GM12878 (cell line): ENCODE data around the gene DDIT4. TPM values are rescaled to one million over a fixed set of nuclear protein-coding genes. Genes with fewer than 3 reads are reported as not detected.
"Not testable (repeated sequence)": the region's sequence is repeated elsewhere in the genome, so short reads cannot be mapped to it uniquely, and the experiment has no call there.

Experiments used
- ATAC-seq: fragments of 200-7000 bp; cut with Tn5 transposase; 3 replicates; pipeline ENCODE4 v1.9.1; 2020; ENCODE audit warnings: mild to moderate bottlenecking, moderate library complexity
- BruUV-seq: library from RNA; stranded (reverse); fragments of 400-500 nt; replicated peaks from 2 replicates; lab custom pipeline; 2021; lab: Mats Ljungman, UMichigan
- CTCF ChIA-PET: fragments of 300-600 bp; sonication (Branson Sonifier 250); formaldehyde crosslinking; extraction: SDS; loops from one replicate; lab custom pipeline; 2021; ENCODE audit warnings: inconsistent platforms; lab: Yijun Ruan, JAX
- POLR2A ChIA-PET: fragments of 350-600 bp; formaldehyde crosslinking; extraction: SDS; loops from one replicate; lab custom pipeline; 2021; ENCODE audit warnings: inconsistent platforms; lab: Charles Lee
- RAD21 ChIA-PET: fragments of 300-600 bp; sonication (Branson Sonifier 250); formaldehyde crosslinking; loops from one replicate; lab custom pipeline; 2023; ENCODE audit warnings: antibody characterized with exemption; ENCODE audit not compliant: unreplicated experiment; lab: Charles Lee
- SMC1A ChIA-PET: fragments of 300-600 bp; sonication (Branson Sonifier 250); formaldehyde crosslinking; loops from one replicate; lab custom pipeline; 2023; ENCODE audit not compliant: unreplicated experiment, uncharacterized antibody; lab: Charles Lee
- DNase-seq: peaks from one replicate; pipeline ENCODE4 v3.0.0-alpha.2; 2011; ENCODE audit warnings: low read depth, low spot score
- FAIRE-seq: peaks from 3 replicates; lab custom pipeline; 2011; peaks lifted over from hg19 to GRCh38; lab: Jason Lieb, UNC
- H2AFZ ChIP-seq: 2 replicates; pipeline ENCODE4 v1.6.0; 2011; ENCODE audit warnings: low read depth, low read length, control low read depth; ENCODE audit not compliant: control insufficient read depth
- H3K27ac ChIP-seq: 2 replicates; pipeline ENCODE4 v1.5.1; 2011; ENCODE audit warnings: control low read depth; ENCODE audit not compliant: control insufficient read depth, insufficient read depth
- H3K27me3 ChIP-seq, 2 experiments: replicated peaks in 1 of 2; 2 replicates each; pipeline versions ENCODE4 v1.6.0 to v1.6.1; 2011; ENCODE audit warnings: low read length in 1 of 2; ENCODE audit not compliant: control insufficient read depth in 2 of 2, insufficient read depth in 2 of 2
- H3K36me3 ChIP-seq, 2 experiments: 2 replicates each; pipeline ENCODE4 v1.5.1; 2011; ENCODE audit warnings: low read length in 1 of 2; ENCODE audit not compliant: control insufficient read depth in 2 of 2, insufficient read depth in 2 of 2
- H3K4me1 ChIP-seq: 2 replicates; pipeline ENCODE4 v1.6.1; 2011; ENCODE audit warnings: mild to moderate bottlenecking, low read length, moderate library complexity, mixed read lengths; ENCODE audit not compliant: control insufficient read depth, insufficient read depth
- H3K4me2 ChIP-seq: 2 replicates; pipeline ENCODE4 v1.6.0; 2011; ENCODE audit warnings: control low read depth; ENCODE audit not compliant: control insufficient read depth, insufficient read depth
- H3K4me3 ChIP-seq: fragments of 200-600 bp; sonication (generic); 2 replicates; pipeline ENCODE4 v1.5.1; 2016
- H3K79me2 ChIP-seq: 2 replicates; pipeline ENCODE4 v1.6.0; 2011; ENCODE audit warnings: low read length; ENCODE audit not compliant: control insufficient read depth, insufficient read depth
- H3K9ac ChIP-seq: 2 replicates; pipeline ENCODE4 v1.8.0; 2011; ENCODE audit warnings: low read length, control low read depth, mixed read lengths; ENCODE audit not compliant: control insufficient read depth, insufficient read depth
- H3K9me3 ChIP-seq: replicated peaks from 3 replicates; pipeline ENCODE4 v1.5.1; 2011; ENCODE audit warnings: mild to moderate bottlenecking, low read length; ENCODE audit not compliant: control insufficient read depth, insufficient read depth
- H4K20me1 ChIP-seq: 2 replicates; pipeline ENCODE4 v1.6.0; 2011; ENCODE audit not compliant: control insufficient read depth, insufficient read depth
- PAX8 ChIP-seq: fragments of 450-650 bp; IDR thresholded peaks from 2 replicates; pipeline ENCODE4 v1.6.1; 2017; ENCODE audit warnings: mild to moderate bottlenecking, moderate library complexity
- PML ChIP-seq: IDR thresholded peaks from 2 replicates; pipeline ENCODE4 v1.6.1; 2012; ENCODE audit warnings: low read length, inconsistent platforms
- POLR2AphosphoS2 ChIP-seq: IDR thresholded peaks from 2 replicates; pipeline ENCODE4 v1.6.1; 2011; ENCODE audit warnings: low read depth, mild to moderate bottlenecking, low read length, improper control_type of control experiment, moderate library complexity
- POLR2AphosphoS5 ChIP-seq: IDR thresholded peaks from 2 replicates; pipeline ENCODE4 v1.6.1; 2011; ENCODE audit warnings: mild to moderate bottlenecking, low read length, inconsistent platforms
- SIN3A ChIP-seq: IDR thresholded peaks from 2 replicates; pipeline ENCODE4 v1.6.1; 2012; ENCODE audit warnings: low read depth, low read length, improper control_type of control experiment
- SMAD1 ChIP-seq: fragments of 450-650 bp; IDR thresholded peaks from 2 replicates; pipeline ENCODE4 v1.6.1; 2018; ENCODE audit warnings: mild to moderate bottlenecking, low read depth; ENCODE audit not compliant: partially characterized antibody
- SMAD5 ChIP-seq: IDR thresholded peaks from 2 replicates; pipeline ENCODE4 v1.6.1; 2016; ENCODE audit warnings: antibody characterized with exemption, low read depth
- SMARCA5 ChIP-seq: fragments of 450-650 bp; IDR thresholded peaks from 2 replicates; pipeline ENCODE4 v1.6.1; 2017; ENCODE audit warnings: mild to moderate bottlenecking
- TAF1 ChIP-seq: IDR thresholded peaks from 2 replicates; pipeline ENCODE4 v1.6.1; 2011; ENCODE audit warnings: mild to moderate bottlenecking, low read depth, low read length, borderline replicate concordance
- YY1 ChIP-seq: IDR thresholded peaks from 2 replicates; pipeline ENCODE4 v1.6.1; 2011; ENCODE audit warnings: low read depth, mild to moderate bottlenecking, low read length
- ZNF207 ChIP-seq: fragments of 450-650 bp; IDR thresholded peaks from 2 replicates; pipeline ENCODE4 v1.6.1; 2014; ENCODE audit warnings: antibody characterized with exemption, mild to moderate bottlenecking, borderline replicate concordance
- WGBS: methylation state at CpG from one replicate; pipeline ENCODE4 v1.1.6; 2016; ENCODE audit warnings: low lambda C conversion rate; ENCODE audit not compliant: insufficient replicate concordance, insufficient coverage; ENCODE audit errors: missing lambda C conversion rate; 5-methylcytosine and 5-hydroxymethylcytosine counted together
- in situ Hi-C: fragments of 300-500 bp; cut with MboI; formaldehyde crosslinking; loops from 9 replicates; pipeline ENCODE4 v1.14.3; 2018; ENCODE audit warnings: mixed read lengths
- intact Hi-C: fragments of 100-400 bp; cut with micrococcal nuclease; formaldehyde crosslinking; loops from one replicate; pipeline ENCODE4 v1.14.2; 2022; ENCODE audit not compliant: unreplicated experiment
- polyA plus RNA-seq, 11 experiments: library from polyadenylated mRNA; depleted of rRNA in 4 of 11; unstranded in 6 of 11; stranded (reverse) in 5 of 11; fragments of >200 nt; fragmentation: Nextera tagmentation in 4 of 11; fragmentation: Illumina TruSeq in 1 of 11; extraction: Ambion mirVana in 4 of 11; extraction: Trizol in 1 of 11; gene quantifications; 1 replicate in 1 of 11; 2 replicates in 10 of 11; pipeline versions ENCODE4 v1.2.1 to v1.2.3, GENCODE V29; 2011 to 2016; ENCODE audit warnings: inconsistent platforms in 2 of 11, missing spikeins in 2 of 11, low read depth in 1 of 11
- total RNA-seq, 4 experiments: library from RNA; depleted of rRNA in 3 of 4; stranded (reverse); fragments of >200 nt in 3 of 4; fragmentation: Illumina TruSeq in 1 of 4; extraction: Trizol in 1 of 4; gene quantifications; 2 replicates each; pipeline versions ENCODE4 v1.2.1 to v1.2.3, GENCODE V29; 2013 to 2021
- TF ChIP-seq, protein P1 (sequence below): IDR thresholded peaks from 2 replicates; pipeline ENCODE4 v1.6.1; 2012; ENCODE audit warnings: mild to moderate bottlenecking, low read depth, low read length
- TF ChIP-seq, protein P2 (sequence below): fragments of 450-650 bp; formaldehyde crosslinking; IDR thresholded peaks from 2 replicates; pipeline ENCODE4 v1.4.0; 2020; ENCODE audit warnings: mild to moderate bottlenecking, moderate library complexity

The DDIT4 gene
- total and polyA plus RNA-seq, 10 of the 15 experiments (the other 5 are each of a cell fraction or from before 2014, with no cell fraction given), result 2.1 to 277 (median 183) TPM

DNA sequence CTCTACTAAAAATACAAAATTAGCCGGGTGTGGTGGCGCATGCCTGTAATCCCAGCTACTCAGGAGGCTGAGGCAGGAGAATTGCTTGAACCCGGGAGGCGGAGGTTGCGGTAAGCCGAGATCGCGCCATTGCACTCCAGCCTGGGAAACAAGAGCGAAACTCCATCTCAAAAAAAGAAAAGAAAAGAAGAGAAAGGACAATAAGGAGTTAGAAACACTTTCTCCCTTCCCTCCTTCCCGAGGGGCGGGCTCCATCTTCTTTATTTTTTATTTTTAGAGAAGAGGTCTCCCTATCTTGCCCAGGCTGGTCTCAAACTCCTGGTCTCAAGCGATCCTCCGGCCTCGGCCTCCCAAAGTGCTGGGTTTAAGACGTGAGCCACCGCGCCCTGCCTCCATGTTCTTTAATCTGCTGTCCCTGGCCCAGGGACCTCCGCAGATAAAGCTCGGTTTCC is 23.1 kb downstream of the DDIT4 start:
- H3K4me1 ChIP-seq, result peaks cover 53% of the 10 kb centered on the region
- FAIRE-seq, BruUV-seq: not testable (repeated sequence)

More for the DNA sequence above, 23.1 kb downstream of the DDIT4 start:
- H2AFZ ChIP-seq, H4K20me1 ChIP-seq, H3K9me3 ChIP-seq, DNase-seq, in situ Hi-C loops, ATAC-seq, H3K79me2 ChIP-seq, H3K27me3 ChIP-seq, H3K36me3 ChIP-seq: not testable (repeated sequence)
- peak overlapping the region; percentile 96 for H3K4me2 ChIP-seq
- CTCF ChIA-PET, result interaction anchor here (0.8 to 2.1 kb wide), 15 partner anchors 22 to 248 kb away, joined by 3 to 19 read pairs (median 4); no protein-coding TSS in a partner anchor
- H3K27ac ChIP-seq, result peak overlapping the region; percentile 100
- RAD21 ChIA-PET, result interaction anchor here (0.8 to 4.3 kb wide), 20 partner anchors 10 to 168 kb away, joined by 3 to 67 read pairs (median 6); partner anchors contain the start of genes ANAPC16, ASCC1 and DDIT4
- WGBS, result 1% methylated on average over 19 of the region's 19 CpGs
- TF ChIP-seq POLR2AphosphoS2 (peak; percentile 91), SMAD1 (peak; percentile 96), POLR2AphosphoS5 (peak; percentile 95; the same call in 1 of the 2 replicates), SMAD5 (peak; percentile 93; the same call in 1 of the 2 replicates), ZNF207 (0 out of 2 replicates have a peak, but pooled peaks have one; percentile 65), SIN3A (0 out of 2 replicates have a peak, but pooled peaks have one; percentile 3), SMARCA5 (0 out of 2 replicates have a peak, but pooled peaks have one; percentile 6), PML (peak; percentile 96; the same call in 1 of the 2 replicates), PAX8 (0 out of 2 replicates have a peak, but pooled peaks have one; percentile 65), TAF1 (0 out of 2 replicates have a peak, but pooled peaks have one; percentile 79), YY1 (peak; percentile 86)
- TF ChIP-seq, protein P1, sequence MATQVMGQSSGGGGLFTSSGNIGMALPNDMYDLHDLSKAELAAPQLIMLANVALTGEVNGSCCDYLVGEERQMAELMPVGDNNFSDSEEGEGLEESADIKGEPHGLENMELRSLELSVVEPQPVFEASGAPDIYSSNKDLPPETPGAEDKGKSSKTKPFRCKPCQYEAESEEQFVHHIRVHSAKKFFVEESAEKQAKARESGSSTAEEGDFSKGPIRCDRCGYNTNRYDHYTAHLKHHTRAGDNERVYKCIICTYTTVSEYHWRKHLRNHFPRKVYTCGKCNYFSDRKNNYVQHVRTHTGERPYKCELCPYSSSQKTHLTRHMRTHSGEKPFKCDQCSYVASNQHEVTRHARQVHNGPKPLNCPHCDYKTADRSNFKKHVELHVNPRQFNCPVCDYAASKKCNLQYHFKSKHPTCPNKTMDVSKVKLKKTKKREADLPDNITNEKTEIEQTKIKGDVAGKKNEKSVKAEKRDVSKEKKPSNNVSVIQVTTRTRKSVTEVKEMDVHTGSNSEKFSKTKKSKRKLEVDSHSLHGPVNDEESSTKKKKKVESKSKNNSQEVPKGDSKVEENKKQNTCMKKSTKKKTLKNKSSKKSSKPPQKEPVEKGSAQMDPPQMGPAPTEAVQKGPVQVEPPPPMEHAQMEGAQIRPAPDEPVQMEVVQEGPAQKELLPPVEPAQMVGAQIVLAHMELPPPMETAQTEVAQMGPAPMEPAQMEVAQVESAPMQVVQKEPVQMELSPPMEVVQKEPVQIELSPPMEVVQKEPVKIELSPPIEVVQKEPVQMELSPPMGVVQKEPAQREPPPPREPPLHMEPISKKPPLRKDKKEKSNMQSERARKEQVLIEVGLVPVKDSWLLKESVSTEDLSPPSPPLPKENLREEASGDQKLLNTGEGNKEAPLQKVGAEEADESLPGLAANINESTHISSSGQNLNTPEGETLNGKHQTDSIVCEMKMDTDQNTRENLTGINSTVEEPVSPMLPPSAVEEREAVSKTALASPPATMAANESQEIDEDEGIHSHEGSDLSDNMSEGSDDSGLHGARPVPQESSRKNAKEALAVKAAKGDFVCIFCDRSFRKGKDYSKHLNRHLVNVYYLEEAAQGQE, result 0 out of 2 replicates have a peak, but pooled peaks have one; percentile 41
- TF ChIP-seq, protein P2, sequence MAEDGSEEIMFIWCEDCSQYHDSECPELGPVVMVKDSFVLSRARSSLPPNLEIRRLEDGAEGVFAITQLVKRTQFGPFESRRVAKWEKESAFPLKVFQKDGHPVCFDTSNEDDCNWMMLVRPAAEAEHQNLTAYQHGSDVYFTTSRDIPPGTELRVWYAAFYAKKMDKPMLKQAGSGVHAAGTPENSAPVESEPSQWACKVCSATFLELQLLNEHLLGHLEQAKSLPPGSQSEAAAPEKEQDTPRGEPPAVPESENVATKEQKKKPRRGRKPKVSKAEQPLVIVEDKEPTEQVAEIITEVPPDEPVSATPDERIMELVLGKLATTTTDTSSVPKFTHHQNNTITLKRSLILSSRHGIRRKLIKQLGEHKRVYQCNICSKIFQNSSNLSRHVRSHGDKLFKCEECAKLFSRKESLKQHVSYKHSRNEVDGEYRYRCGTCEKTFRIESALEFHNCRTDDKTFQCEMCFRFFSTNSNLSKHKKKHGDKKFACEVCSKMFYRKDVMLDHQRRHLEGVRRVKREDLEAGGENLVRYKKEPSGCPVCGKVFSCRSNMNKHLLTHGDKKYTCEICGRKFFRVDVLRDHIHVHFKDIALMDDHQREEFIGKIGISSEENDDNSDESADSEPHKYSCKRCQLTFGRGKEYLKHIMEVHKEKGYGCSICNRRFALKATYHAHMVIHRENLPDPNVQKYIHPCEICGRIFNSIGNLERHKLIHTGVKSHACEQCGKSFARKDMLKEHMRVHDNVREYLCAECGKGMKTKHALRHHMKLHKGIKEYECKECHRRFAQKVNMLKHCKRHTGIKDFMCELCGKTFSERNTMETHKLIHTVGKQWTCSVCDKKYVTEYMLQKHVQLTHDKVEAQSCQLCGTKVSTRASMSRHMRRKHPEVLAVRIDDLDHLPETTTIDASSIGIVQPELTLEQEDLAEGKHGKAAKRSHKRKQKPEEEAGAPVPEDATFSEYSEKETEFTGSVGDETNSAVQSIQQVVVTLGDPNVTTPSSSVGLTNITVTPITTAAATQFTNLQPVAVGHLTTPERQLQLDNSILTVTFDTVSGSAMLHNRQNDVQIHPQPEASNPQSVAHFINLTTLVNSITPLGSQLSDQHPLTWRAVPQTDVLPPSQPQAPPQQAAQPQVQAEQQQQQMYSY (CRISPR knock-in tag), result 0 out of 2 replicates have a peak, but pooled peaks have one; percentile 26
- SMC1A ChIA-PET, result interaction anchor here (0.8 to 3.6 kb wide), 22 partner anchors 9 to 164 kb away, joined by 3 to 34 read pairs (median 6); partner anchors contain the start of genes ANAPC16 and DDIT4
- H3K9ac ChIP-seq, result peak overlapping the region; percentile 100
- POLR2A ChIA-PET, result interaction anchor here (1.0 to 3.5 kb wide), 16 partner anchors 10 to 165 kb away, joined by 3 to 93 read pairs (median 5); partner anchors contain the start of gene DDIT4
- peak overlapping the region; percentile 66 for H3K4me3 ChIP-seq
- intact Hi-C loops, result loop anchor here (1.0 to 2.0 kb wide), 7 partner anchors 23 to 164 kb away; partner anchors contain the start of gene DDIT4
